SJSA1 (cell line): ENCODE data around the gene PRPSAP1. TPM values are rescaled to one million over a fixed set of nuclear protein-coding genes. Genes with fewer than 3 reads are reported as not detected.
"Not testable (repeated sequence)": the region's sequence is repeated elsewhere in the genome, so short reads cannot be mapped to it uniquely, and the experiment has no call there.

Experiments
- DNase-seq, 2 experiments: peaks; one replicate each; pipeline ENCODE4 v3.0.0-alpha.2; 2015 to 2020; ENCODE audit warnings: low spot score in 2 of 2, low read depth in 1 of 2
- H3K27ac ChIP-seq: fragments of 250-450 bp; sonication (Bioruptor Pico); 2 replicates; pipeline ENCODE4 v1.5.1; 2020; ENCODE audit warnings: mild to moderate bottlenecking, moderate library complexity
- H3K27me3 ChIP-seq: fragments of 250-450 bp; sonication (Bioruptor Pico); replicated peaks from 2 replicates; pipeline ENCODE4 v1.5.1; 2020; ENCODE audit warnings: mild to moderate bottlenecking, moderate library complexity
- H3K36me3 ChIP-seq: fragments of 250-450 bp; sonication (Bioruptor Pico); 2 replicates; pipeline ENCODE4 v1.5.1; 2020; ENCODE audit warnings: mild to moderate bottlenecking
- H3K4me1 ChIP-seq: fragments of 250-450 bp; sonication (Bioruptor Pico); replicated peaks from 2 replicates; pipeline ENCODE4 v1.6.1; 2021; ENCODE audit warnings: mild to moderate bottlenecking
- H3K4me3 ChIP-seq: fragments of 250-450 bp; sonication (Bioruptor Pico); 2 replicates; pipeline ENCODE4 v1.5.1; 2020; ENCODE audit warnings: mild to moderate bottlenecking
- H3K9me3 ChIP-seq: fragments of 250-450 bp; sonication (Bioruptor Pico); replicated peaks from 2 replicates; pipeline ENCODE4 v1.5.1; 2020; ENCODE audit warnings: mild to moderate bottlenecking
- total RNA-seq: library from RNA; depleted of rRNA; stranded (reverse); fragments of >200 nt; shearing (Covaris generic); gene quantifications from 2 replicates; pipeline ENCODE4 v1.2.3, GENCODE V29; 2014

Gene PRPSAP1
- total RNA-seq, 1 experiment from 2014 or later, result 65.4 TPM

DNA sequence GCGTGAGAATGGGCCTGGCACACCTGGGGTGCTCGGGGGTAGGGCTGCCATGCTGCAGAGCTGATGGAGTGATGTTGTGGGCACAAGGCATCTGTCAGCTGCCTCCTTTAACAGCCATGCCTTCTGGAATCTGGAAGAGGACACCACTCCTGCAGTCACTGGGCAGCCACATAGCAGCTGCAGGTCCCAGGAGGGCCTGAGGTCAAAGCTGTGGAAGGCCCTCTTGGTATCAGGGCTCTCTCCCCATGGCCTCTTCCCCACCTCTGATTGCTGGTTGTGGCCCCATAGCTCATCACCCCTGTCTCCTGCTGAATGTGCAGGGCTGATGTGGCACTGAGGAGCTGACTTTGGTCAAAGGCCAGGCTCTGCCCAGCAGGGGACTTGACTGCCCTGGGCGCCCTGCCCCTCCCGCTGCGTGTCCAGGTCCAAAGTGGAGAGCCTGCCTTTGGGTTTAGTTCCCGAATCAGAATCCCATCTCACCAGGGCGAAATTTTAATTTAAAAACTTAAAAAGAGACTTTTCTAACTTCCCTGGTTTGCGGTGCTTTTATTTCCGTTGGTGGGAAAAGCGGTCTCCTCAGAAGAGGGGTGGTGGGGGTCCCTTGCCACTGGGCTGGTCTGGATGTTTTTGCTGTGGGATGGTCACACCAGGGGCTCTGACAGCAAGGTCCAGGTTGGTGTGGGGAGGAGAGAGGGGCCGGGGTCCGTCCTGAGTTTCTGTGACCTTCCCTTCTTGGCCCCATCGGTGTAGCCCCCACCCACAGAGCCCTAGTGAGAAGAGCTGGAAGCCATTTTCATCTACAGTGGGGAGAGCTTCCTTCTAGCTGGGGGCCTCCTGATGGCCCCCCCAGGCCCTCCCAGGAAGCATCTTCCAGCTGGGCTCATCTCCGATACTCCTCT lies 82.7 kb downstream of the PRPSAP1 start:
- no peak overlapping the region for H3K27ac ChIP-seq
- peaks cover 81% of the 10 kb centered on the region for H3K36me3 ChIP-seq
- peaks cover 3% of the 10 kb centered on the region; the same call in 1 of the 2 replicates for H3K9me3 ChIP-seq
- H3K27me3 ChIP-seq, result no peaks in the 10 kb centered on the region
- no peak for DNase-seq
- H3K4me3 ChIP-seq, result no peak overlapping the region
- H3K4me1 ChIP-seq, result peaks cover 28% of the 10 kb centered on the region

DNA sequence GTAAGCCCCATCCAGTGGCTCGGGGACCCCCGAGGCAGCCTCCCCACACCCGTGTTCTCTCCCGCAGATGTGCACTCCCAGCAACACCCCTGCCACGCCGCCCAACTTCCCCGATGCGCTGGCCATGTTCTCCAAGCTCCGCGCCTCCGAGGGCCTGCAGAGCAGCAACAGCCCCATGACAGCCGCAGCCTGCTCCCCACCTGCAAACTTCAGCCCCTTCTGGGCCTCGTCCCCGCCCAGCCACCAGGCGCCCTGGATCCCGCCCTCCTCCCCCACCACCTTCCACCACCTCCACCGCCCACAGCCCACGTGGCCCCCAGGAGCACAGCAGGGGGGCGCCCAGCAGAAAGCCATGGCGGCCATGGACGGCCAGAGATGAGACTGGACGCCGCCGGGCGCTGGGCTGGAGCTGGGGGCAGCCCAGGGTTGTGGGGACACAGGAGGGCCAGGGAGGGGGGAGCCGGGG lies 83.6 kb downstream of the PRPSAP1 start:
- H3K9me3 ChIP-seq, result peaks cover 6% of the 10 kb centered on the region; the same call in 1 of the 2 replicates
- no peak for DNase-seq

DNA sequence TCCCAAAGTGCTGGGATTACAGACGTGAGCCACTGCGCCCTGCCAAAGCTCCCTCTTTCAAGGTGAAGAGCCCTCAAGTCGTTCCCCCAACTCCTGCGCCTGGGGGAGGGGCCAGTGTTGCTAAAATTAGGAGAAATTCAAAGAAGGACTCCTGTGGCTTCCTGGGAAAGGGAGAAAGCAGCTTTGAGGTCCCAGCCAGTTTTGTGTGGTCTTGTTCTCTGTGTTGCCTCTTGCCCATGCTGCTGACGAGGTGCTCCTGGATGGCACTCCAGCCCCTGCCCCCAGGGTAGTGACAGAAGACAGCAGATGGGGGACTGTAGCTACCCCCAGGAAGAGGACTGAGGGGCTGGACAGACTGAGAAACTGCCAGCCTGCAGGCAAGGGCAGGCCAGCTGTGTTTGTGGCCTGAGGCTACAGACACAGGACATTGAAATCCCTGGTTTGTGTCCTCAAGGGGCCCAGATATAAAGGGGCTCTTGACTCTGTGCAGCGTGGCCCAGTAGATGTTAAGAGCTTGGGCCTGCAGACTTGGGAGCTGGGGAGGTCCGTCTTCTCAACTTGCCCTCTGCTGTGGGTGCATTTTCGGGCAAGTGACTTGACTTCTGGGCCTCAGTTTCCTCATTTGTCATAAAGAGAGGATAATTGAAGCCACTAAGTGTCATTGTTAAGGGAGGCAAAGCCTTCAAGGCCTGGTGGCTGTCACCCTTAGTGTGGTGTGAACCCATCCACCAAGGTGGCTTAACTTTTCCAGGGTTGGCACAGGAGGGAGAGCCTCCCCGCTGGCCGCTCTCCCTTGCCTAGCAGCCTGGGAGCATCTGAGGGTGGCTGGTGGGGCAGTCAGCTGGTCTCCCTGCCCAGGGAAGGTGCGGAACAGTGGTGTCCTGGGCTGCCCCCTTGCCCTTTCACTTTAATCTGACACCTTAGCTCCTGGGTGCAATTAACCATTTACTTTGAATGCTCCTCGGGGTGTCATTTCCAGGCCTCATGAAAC lies 84.4 kb downstream of the PRPSAP1 start:
- DNase-seq, result no peak
- H3K27ac ChIP-seq, result no peak overlapping the region; the same call in 1 of the 2 replicates
- peaks cover 74% of the 10 kb centered on the region for H3K36me3 ChIP-seq
- H3K9me3 ChIP-seq, result peaks cover 6% of the 10 kb centered on the region; the same call in 1 of the 2 replicates
- peaks cover 31% of the 10 kb centered on the region for H3K4me1 ChIP-seq
- no peaks in the 10 kb centered on the region for H3K27me3 ChIP-seq
- H3K4me3 ChIP-seq, result no peak overlapping the region

More for the DNA sequence above, 83.6 kb downstream of the PRPSAP1 start:
- no peak overlapping the region for H3K4me3 ChIP-seq
- peaks cover 82% of the 10 kb centered on the region for H3K36me3 ChIP-seq
- peaks cover 28% of the 10 kb centered on the region for H3K4me1 ChIP-seq
- no peak overlapping the region for H3K27ac ChIP-seq
- no peaks in the 10 kb centered on the region for H3K27me3 ChIP-seq

DNA sequence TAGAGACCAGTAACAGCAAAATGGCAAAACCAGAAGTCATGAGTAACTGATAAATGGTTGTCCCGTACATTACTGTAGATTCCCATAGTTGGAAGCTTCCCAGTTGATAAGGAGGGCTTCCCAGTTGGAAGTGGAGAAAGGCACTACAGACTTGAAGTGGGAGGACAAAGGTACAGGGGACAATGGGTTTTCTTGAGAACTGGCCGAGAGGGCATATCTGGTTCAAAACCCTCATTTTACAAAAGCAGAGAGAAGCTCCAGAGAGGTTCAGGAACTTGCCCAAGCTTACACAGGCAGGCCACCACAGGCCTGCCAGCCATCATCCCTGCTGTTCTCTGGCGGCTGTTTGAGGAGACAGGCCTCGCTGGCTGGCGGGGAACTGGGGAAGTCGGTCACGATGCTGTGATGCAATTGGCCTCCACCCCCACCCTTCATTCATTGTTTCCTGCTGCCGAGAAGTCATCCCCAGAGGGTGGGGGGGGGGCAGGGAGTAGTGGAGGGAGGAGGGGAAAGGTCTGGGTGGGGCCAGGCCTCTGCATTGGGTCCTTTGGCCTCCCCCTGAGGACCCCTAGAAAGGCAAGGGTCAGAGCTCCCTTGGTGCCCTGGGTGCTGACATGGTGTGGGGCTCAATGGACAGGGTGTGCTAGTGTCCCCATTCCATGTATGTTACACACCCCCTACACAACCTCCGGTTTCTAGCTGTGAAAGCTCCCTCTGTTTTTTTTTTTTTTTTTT lies 85.5 kb downstream of the PRPSAP1 start:
- H3K27ac ChIP-seq, result peak overlapping the region; percentile 51
- DNase-seq, result peak; percentile 55 to 74
- peaks cover 6% of the 10 kb centered on the region; the same call in 1 of the 2 replicates for H3K9me3 ChIP-seq
- H3K4me1 ChIP-seq, result peaks cover 42% of the 10 kb centered on the region
- no peaks in the 10 kb centered on the region for H3K27me3 ChIP-seq
- H3K36me3 ChIP-seq, result peaks cover 67% of the 10 kb centered on the region
- no peak overlapping the region for H3K4me3 ChIP-seq

DNA sequence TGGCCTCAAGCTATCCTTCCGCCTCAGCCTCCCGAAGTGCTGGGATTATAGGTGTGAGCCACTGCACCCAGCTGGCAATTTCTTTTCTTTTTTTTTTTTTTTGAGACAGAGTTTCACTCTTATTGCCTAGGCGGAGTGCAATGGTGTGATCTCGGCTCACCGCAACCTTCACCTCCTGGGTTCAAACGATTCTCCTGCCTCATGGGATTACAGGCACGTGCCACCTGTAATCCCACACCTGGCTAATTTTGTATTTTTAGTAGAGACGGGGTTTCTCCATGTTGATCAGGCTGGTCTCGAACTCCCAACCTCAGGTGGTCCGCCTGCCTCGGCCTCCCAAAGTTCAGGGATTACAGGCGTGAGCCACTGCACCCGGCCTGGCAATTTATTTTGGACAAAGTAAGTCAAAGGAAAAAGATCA lies 86.1 kb downstream of the PRPSAP1 start:
- not testable (repeated sequence) for DNase-seq, H3K27me3 ChIP-seq, H3K4me3 ChIP-seq, H3K9me3 ChIP-seq
- Histone ChIP-seq H3K4me1 (peaks cover 48% of the 10 kb centered on the region), H3K36me3 (peaks cover 61% of the 10 kb centered on the region), H3K27ac (peak overlapping the region; percentile 51)

DNA sequence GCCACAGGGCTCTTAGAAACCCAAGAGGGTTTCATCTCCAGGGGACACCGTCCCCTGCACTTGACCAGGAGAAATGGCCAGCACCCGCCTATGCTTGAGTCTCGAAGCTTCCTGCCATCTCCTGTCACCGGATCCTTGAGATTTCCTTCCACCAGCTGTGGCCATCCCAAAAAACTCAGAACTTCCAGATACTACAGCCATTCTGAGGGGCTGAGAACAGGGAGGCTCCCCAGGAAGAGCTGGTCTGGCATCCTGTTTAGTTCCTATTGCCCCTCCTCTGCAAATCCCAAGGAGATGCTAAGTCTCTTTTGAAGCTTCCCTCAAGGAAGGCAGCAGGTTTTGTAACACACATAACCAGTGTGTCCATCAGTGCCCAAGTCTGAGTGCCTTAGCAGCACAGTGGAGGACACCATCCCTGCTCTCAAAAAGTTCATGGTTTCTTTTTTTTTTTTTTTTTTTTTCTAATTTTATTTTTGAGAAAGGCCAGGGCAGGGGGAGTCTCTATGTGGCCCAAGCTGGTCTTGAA lies 86.6 kb downstream of the PRPSAP1 start:
- peak overlapping the region; percentile 98 for H3K4me3 ChIP-seq

DNA sequence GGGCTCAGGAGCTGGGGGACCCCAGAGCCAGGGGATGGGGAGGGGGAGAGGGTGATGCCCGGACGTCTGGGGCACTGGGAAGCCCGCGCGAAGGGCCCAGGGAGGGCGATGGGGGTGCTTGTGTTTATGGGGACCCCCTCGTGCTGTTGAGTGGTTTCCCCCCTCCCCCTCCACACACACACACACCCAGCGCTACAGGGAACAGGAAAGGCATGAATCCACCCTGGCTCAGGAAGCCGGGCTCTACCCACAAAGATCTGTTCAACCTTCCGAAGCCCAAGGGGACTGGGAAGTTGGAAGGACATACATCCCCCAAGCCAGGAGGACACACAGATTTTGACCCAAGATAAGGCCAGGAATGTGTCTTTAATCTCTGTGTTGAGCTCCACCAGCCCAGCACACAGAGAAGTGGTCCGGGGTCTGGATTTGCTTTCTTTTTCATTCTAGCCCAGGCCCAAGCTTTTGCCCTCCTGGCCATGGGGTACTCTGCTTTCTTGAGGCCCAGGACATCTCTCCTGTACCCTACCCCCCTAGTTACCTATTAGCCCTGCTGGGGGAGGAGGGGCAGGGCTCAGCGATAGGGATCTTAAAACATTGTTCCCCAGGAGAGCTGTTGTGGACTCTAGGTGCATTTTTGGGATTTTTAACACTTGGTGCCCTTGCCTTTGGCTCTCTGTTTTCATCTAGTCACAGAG lies 87.3 kb downstream of the PRPSAP1 start:
- Histone ChIP-seq H3K9me3 (peaks cover 2% of the 10 kb centered on the region; the same call in 1 of the 2 replicates), H3K36me3 (peaks cover 49% of the 10 kb centered on the region), H3K27ac (peak overlapping the region; percentile 92), H3K4me1 (peaks cover 59% of the 10 kb centered on the region), H3K27me3 (no peaks in the 10 kb centered on the region), H3K4me3 (peak overlapping the region; percentile 98)
- DNase-seq, result peak in 1 of 2 experiments; percentile 59

More for the DNA sequence above, 86.6 kb downstream of the PRPSAP1 start:
- DNase-seq, result no peak
- Histone ChIP-seq H3K36me3 (peaks cover 56% of the 10 kb centered on the region), H3K4me1 (peaks cover 52% of the 10 kb centered on the region), H3K27me3 (no peaks in the 10 kb centered on the region), H3K27ac (peak overlapping the region; percentile 92; the same call in 1 of the 2 replicates), H3K9me3 (peaks cover 2% of the 10 kb centered on the region; the same call in 1 of the 2 replicates)

DNA sequence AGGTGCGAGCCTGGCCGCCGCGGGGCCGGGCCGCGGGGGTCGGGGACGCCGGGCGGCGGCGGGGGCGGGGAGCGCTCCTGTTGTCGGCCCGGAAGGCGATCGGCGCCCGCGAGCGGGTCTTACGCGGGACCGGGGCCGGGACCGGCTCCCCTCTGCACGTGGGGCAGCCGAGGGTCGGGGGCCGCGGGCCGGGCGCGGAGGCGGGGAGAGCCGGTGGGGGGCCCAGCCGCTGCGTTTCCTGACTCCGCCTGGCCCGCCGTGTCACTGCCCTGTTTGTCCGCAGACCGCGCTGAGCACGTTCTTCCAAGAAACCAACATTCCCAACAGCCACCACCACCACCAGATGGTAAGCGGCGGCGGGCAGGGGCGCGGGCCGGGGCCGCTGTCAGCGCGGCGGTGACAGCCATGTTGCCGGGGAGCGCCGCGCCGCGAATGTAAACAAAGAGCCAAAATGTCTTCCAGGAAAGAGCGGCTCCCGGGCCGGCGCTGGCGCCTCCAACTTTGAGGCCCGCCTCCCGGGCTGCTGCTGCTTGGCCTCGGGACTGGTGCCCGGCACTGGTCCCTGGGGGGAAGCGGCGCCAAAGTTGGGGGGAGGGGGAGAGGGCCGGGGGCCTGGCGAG lies 88.0 kb downstream of the PRPSAP1 start:
- Histone ChIP-seq H3K9me3 (peaks cover 2% of the 10 kb centered on the region; the same call in 1 of the 2 replicates), H3K4me1 (peaks cover 59% of the 10 kb centered on the region), H3K27me3 (no peaks in the 10 kb centered on the region), H3K36me3 (peaks cover 42% of the 10 kb centered on the region), H3K4me3 (peak overlapping the region; percentile 98), H3K27ac (peak overlapping the region; percentile 92)
- peak in 1 of 2 experiments; percentile 65 for DNase-seq

DNA sequence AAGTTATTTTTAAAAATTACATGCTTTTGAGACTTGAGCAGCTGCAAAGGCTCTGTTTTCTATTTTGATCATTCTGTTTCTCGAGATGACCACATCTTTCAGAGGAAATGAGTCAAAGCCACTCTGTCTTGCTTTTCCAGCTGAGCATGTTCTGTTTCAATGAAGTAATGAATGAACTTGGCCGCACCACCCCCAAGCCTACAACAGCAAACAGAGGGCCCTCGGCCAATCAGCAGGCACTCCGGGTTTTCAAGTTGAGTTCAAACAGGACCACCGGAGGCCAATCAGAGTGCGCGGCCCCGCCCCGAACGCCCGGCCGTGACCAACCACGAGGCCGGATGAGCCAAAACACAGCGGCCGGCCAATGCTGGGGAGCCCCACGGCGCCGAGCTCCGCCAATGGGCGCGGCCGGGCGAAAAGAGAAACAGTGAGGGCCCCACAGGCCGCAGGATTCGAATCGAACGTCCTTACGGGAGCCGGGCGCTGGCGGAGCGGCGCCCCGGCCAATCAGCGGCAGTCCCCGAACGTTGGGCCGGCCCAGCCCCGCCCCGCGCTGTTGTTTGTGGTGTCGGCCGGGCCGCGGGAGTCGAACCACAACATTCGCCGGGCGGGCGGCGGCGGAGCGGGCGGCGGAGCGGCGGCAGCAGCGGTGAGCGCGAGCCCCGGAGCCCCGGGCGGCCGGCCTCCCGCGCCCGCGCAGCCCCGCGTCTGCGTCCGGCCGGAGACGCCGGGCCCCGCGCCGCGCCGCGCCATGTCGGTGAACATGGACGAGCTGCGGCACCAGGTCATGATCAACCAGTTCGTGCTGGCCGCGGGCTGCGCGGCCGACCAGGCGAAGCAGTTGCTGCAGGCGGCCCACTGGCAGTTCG lies 88.7 kb downstream of the PRPSAP1 start, which contains the start of gene UBALD2:
Gene UBALD2, plus strand, starts transcription at position 594 of the 869 bp plus-strand sequence. Its CDS starts 158 bp downstream, at position 752.
- H3K36me3 ChIP-seq, result peaks cover 40% of the 10 kb centered on the region
- peak within 1 kb of the TSS; percentile 92 for H3K27ac ChIP-seq
- H3K4me3 ChIP-seq, result peak within 1 kb of the TSS; percentile 98
- DNase-seq, result peak; percentile 100
- H3K4me1 ChIP-seq, result peaks cover 59% of the 10 kb centered on the region
- peaks cover 2% of the 10 kb centered on the region; the same call in 1 of the 2 replicates for H3K9me3 ChIP-seq
- no peaks in the 10 kb centered on the region for H3K27me3 ChIP-seq

DNA sequence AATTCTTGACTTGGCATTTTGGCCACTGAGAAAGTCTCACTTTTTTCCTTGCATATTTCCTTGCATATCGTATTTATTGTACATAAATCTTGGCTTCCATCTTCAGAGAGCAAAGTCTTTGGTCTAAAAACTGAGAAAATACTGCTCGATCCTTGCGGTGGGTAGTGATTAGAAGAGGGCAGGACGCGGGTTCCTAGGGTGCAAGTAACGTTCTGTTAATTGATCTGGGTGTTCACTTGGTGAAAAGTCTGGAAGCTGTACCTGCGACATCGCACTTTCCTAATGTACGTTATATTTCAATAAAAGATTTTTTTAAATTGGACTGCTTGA lies 89.3 kb downstream of the PRPSAP1 start:
- no peak for DNase-seq
- H3K27me3 ChIP-seq, result no peaks in the 10 kb centered on the region
- H3K4me3 ChIP-seq, result peak overlapping the region; percentile 14
- H3K36me3 ChIP-seq, result peaks cover 34% of the 10 kb centered on the region
- peak overlapping the region; percentile 86 for H3K27ac ChIP-seq
- peaks cover 2% of the 10 kb centered on the region; the same call in 1 of the 2 replicates for H3K9me3 ChIP-seq
- H3K4me1 ChIP-seq, result peaks cover 59% of the 10 kb centered on the region

DNA sequence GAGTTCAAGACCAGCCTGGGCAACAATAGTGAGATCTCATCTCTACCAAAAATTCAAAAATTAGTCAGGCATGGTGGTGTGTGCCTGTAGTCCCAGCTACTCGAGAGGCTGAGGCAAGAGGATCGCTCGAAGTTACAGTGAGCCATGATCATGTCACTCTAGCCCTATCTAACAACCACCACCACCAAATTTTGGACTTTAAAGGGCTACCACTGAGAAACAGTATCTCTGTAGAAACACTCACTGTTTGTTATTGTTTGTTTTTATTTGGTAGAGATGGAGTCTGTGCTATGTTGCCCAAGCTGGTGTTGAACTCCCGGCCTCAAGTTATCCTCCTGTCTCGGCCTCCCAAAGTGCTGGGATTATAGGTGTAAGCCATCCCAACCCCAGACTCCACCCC lies 89.8 kb downstream of the PRPSAP1 start:
- Histone ChIP-seq H3K4me1 (peaks cover 57% of the 10 kb centered on the region), H3K4me3 (no peak overlapping the region), H3K9me3 (peaks cover 2% of the 10 kb centered on the region; the same call in 1 of the 2 replicates), H3K27me3 (no peaks in the 10 kb centered on the region), H3K27ac (peak overlapping the region; percentile 86), H3K36me3 (peaks cover 29% of the 10 kb centered on the region)
- DNase-seq, result no peak
